Endothelial cell (in vitro differentiated cells): Measurements from ENCODE around the gene C3orf70. TPM values are rescaled to one million over a fixed set of nuclear protein-coding genes. Genes with fewer than 3 reads are reported as not detected.

Source experiments
- DNase-seq: peaks from one replicate; pipeline ENCODE4 v3.0.0; 2021; ENCODE audit warnings: low spot score
- H3K27ac Mint-ChIP-seq: one replicate; pipeline ENCODE4 v1.8.0; 2021; ENCODE audit warnings: mixed read lengths, inconsistent platforms; ENCODE audit not compliant: unreplicated experiment
- H3K27me3 Mint-ChIP-seq: one replicate; pipeline ENCODE4 v1.8.0; 2021; ENCODE audit warnings: mild to moderate bottlenecking, moderate library complexity, mixed read lengths, inconsistent platforms; ENCODE audit not compliant: unreplicated experiment
- H3K36me3 Mint-ChIP-seq: one replicate; pipeline ENCODE4 v1.8.0; 2021; ENCODE audit warnings: mild to moderate bottlenecking, low read depth, mixed read lengths, inconsistent platforms; ENCODE audit not compliant: unreplicated experiment
- H3K4me1 Mint-ChIP-seq: one replicate; pipeline ENCODE4 v1.8.0; 2021; ENCODE audit warnings: mild to moderate bottlenecking, mixed read lengths, inconsistent platforms; ENCODE audit not compliant: unreplicated experiment
- H3K4me3 Mint-ChIP-seq: one replicate; pipeline ENCODE4 v1.8.0; 2021; ENCODE audit warnings: mild to moderate bottlenecking, mixed read lengths, inconsistent platforms; ENCODE audit not compliant: unreplicated experiment
- H3K9me3 Mint-ChIP-seq: one replicate; pipeline ENCODE4 v1.8.0; 2021; ENCODE audit warnings: mixed read lengths, inconsistent platforms; ENCODE audit not compliant: unreplicated experiment
- long read RNA-seq: library from polyadenylated mRNA; unstranded; transcript quantifications from one replicate; pipeline ENCODE4 v2.0.0, GENCODE V29; 2020; ENCODE audit not compliant: unreplicated experiment
- total RNA-seq: library from RNA; stranded (reverse); fragmentation: NEBNext Ultra II Directional; extraction: Animal tissue kit (Norgen Biotek cat#: 25700); gene quantifications from one replicate; pipeline ENCODE4 v1.2.1, GENCODE V29; 2021; ENCODE audit not compliant: unreplicated experiment
- TF ChIP-seq, protein P1 (sequence below): fragments of 200-600 bp; sonication (generic); IDR thresholded peaks from one replicate; pipeline ENCODE4 v1.5.0; 2021; ENCODE audit warnings: antibody characterized with exemption; ENCODE audit not compliant: unreplicated experiment

C3orf70 gene, protein sequence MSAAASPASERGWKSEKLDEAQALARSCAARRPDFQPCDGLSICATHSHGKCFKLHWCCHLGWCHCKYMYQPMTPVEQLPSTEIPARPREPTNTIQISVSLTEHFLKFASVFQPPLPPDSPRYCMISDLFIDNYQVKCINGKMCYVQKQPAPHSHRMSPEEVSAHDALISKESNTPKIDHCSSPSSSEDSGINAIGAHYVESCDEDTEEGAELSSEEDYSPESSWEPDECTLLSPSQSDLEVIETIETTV
- total RNA-seq, result 1.4 TPM
- long read RNA-seq, result 0 reads

DNA sequence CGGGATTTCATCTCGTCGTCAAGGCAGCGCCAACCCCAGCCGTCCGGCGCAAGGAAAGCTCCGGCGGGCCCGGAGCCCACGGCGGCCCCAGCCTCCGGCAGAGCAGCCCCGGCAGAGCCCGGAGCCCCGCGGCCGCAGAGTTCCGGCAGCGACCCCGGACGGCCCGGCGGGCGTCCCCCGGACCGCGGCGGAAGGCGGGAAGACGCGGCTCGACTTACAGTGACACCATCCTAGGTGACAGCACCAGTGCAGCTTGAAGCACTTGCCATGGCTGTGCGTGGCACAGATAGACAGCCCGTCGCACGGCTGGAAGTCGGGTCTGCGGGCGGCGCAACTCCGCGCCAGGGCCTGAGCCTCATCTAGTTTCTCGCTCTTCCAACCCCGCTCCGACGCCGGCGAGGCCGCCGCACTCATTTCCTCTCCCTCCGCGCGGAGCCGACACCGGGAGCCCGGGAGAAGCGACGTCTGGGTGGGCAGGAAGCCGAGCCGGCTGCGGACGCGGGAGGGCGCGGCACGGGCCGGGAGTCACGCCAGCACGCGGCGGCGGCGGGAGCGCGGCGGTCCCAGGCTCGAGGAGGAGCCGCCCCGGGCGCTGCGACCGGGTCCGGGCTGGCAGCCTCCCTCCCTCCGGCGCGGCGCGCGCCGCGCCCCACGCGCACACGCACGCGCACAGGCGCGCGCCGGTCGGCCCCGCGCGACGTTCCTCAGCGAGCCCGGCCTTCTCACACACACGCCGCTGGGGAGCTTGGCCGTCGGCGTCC lies at the start of gene C3orf70:
C3orf70 (minus strand) TSS at position 651 of the 761 bp plus-strand sequence; CDS start at position 414, 237 bp downstream.
- peak within 1 kb of the TSS; percentile 92 for H3K4me3 Mint-ChIP-seq
- DNase-seq, result peak; percentile 51

GRCh38 chr3:185200639-185201038 lies 47.8 kb upstream of the C3orf70 start:
- no peaks in the 10 kb centered on the region for H3K27me3 Mint-ChIP-seq
- no peaks in the 10 kb centered on the region for H3K9me3 Mint-ChIP-seq
- H3K36me3 Mint-ChIP-seq, result peaks cover 4% of the 10 kb centered on the region
- DNase-seq, result no peak
- no peak overlapping the region for H3K27ac Mint-ChIP-seq
- TF ChIP-seq, protein P1, sequence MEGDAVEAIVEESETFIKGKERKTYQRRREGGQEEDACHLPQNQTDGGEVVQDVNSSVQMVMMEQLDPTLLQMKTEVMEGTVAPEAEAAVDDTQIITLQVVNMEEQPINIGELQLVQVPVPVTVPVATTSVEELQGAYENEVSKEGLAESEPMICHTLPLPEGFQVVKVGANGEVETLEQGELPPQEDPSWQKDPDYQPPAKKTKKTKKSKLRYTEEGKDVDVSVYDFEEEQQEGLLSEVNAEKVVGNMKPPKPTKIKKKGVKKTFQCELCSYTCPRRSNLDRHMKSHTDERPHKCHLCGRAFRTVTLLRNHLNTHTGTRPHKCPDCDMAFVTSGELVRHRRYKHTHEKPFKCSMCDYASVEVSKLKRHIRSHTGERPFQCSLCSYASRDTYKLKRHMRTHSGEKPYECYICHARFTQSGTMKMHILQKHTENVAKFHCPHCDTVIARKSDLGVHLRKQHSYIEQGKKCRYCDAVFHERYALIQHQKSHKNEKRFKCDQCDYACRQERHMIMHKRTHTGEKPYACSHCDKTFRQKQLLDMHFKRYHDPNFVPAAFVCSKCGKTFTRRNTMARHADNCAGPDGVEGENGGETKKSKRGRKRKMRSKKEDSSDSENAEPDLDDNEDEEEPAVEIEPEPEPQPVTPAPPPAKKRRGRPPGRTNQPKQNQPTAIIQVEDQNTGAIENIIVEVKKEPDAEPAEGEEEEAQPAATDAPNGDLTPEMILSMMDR, result no peak
- H3K4me1 Mint-ChIP-seq, result no peaks in the 10 kb centered on the region
- H3K4me3 Mint-ChIP-seq, result no peak overlapping the region

More for the DNA sequence above, at the start of gene C3orf70:
- no peak within 1 kb of the TSS for H3K27ac Mint-ChIP-seq
- H3K4me1 Mint-ChIP-seq, result peaks cover 2% of the 10 kb centered on the region
- no peaks in the 10 kb centered on the region for H3K9me3 Mint-ChIP-seq
- TF ChIP-seq, protein P1, result no peak
- H3K36me3 Mint-ChIP-seq, result no peaks in the 10 kb centered on the region
- H3K27me3 Mint-ChIP-seq, result peaks cover 6% of the 10 kb centered on the region

DNA sequence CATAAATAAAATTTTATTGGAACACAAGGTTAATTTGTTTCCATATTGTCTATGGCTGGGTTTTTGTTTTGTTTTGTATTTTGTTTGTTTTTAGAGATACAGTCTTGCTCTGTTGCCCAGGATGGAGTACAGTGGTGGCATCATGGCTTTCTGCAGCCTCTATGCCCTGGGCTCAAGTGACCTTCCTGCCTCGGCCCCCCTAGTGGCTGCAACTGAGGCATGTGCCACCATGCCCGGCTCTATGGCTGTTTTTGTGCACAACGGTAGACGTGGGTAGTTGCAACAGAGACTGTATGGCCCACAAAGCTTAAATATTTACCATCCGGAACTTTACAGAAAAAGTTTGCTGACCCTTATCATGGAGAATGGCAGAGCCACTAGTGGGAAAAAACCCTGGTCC lies 46.8 kb upstream of the C3orf70 start:
- TF ChIP-seq, protein P1, result no peak
- H3K27ac Mint-ChIP-seq, result no peak overlapping the region
- peaks cover 6% of the 10 kb centered on the region for H3K36me3 Mint-ChIP-seq
- H3K4me3 Mint-ChIP-seq, result no peak overlapping the region
- H3K27me3 Mint-ChIP-seq, result no peaks in the 10 kb centered on the region
- DNase-seq, result no peak
- peaks cover 5% of the 10 kb centered on the region for H3K9me3 Mint-ChIP-seq
- H3K4me1 Mint-ChIP-seq, result no peaks in the 10 kb centered on the region

- H3K36me3 Mint-ChIP-seq, result peaks cover 6% of the 10 kb centered on the region
- TF ChIP-seq, protein P1, result no peak
- no peaks in the 10 kb centered on the region for H3K27me3 Mint-ChIP-seq
- H3K9me3 Mint-ChIP-seq, result peaks cover 5% of the 10 kb centered on the region
- no peaks in the 10 kb centered on the region for H3K4me1 Mint-ChIP-seq
- no peak overlapping the region for H3K27ac Mint-ChIP-seq
- DNase-seq, result no peak
- no peak overlapping the region for H3K4me3 Mint-ChIP-seq
Measured at GRCh38 chr3:185199206-185199605, 46.3 kb upstream of the C3orf70 start.

DNA sequence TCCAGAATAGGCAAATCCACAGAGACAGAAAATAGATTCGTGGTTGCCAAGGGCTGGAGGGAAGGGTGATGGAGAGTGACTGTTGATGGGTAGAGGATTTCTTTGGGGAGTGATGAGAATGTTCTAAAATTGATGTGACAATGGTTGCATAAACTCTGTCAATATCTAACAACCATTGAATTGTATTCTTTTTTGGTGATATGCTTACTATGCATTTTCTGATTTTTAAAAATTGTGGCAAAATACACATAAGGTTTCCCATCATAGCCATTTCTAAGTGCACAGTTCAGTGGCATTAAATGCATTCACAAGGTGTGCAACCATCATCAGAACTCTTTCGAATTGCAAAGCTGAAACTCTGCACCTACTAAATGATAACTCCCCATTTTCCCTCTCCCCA lies 44.2 kb upstream of the C3orf70 start:
- H3K4me3 Mint-ChIP-seq, result no peak overlapping the region
- TF ChIP-seq, protein P1, result no peak
- no peaks in the 10 kb centered on the region for H3K27me3 Mint-ChIP-seq
- peaks cover 5% of the 10 kb centered on the region for H3K9me3 Mint-ChIP-seq
- no peak overlapping the region for H3K27ac Mint-ChIP-seq
- DNase-seq, result no peak
- H3K4me1 Mint-ChIP-seq, result no peaks in the 10 kb centered on the region
- peaks cover 9% of the 10 kb centered on the region for H3K36me3 Mint-ChIP-seq
